Adrenal gland (tissue), 12 donors: Measurements from ENCODE around the gene TRIM47. TPM values are rescaled to one million over a fixed set of nuclear protein-coding genes. Genes with fewer than 3 reads are reported as not detected.
A peak's percentile ranks its signal among the peaks of the same experiment; 100 is the strongest.
"Not testable (repeated sequence)": the region's sequence is repeated elsewhere in the genome, so short reads cannot be mapped to it uniquely, and the experiment has no call there.

Experiments
- DNase-seq, 7 donors: peaks; one replicate each; pipeline ENCODE4 v3.0.0-alpha.2; 2019 to 2020
- H3K27ac ChIP-seq, 5 donors: fragments of 200-600 bp; sonication (generic) in 4 of 5; 1 replicate in 3 of 5; 2 replicates in 2 of 5; pipeline versions ENCODE4 v1.5.1 to v1.8.0; 2016 to 2020; ENCODE audit warnings: mild to moderate bottlenecking in 1 of 5
- H3K27me3 ChIP-seq: fragments of 200-600 bp; 2 replicates; pipeline ENCODE4 v1.8.0; 2021
- H3K36me3 ChIP-seq, 2 donors: fragments of 200-600 bp; replicated peaks in 1 of 2; 1 replicate in 1 of 2; 2 replicates in 1 of 2; pipeline versions ENCODE4 v1.5.1 to v1.8.0; 2018 to 2022
- H3K4me1 ChIP-seq, 2 donors: fragments of 200-600 bp; replicated peaks in 1 of 2; 1 replicate in 1 of 2; 2 replicates in 1 of 2; pipeline versions ENCODE4 v1.5.1 to v1.8.0; 2018 to 2021
- H3K4me3 ChIP-seq, 4 donors: fragments of 200-600 bp; sonication (generic) in 3 of 4; one replicate each; pipeline ENCODE4 v1.5.1; 2016 to 2018
- H3K9me3 ChIP-seq, 3 donors: fragments of 200-600 bp; sonication (generic) in 1 of 3; replicated peaks in 1 of 3; 1 replicate in 2 of 3; 2 replicates in 1 of 3; pipeline versions ENCODE4 v1.5.1 to v1.8.0; 2016 to 2021
- POLR2A ChIP-seq, 2 donors: fragments of 450-650 bp; IDR thresholded peaks; one replicate each; pipeline ENCODE4 v1.6.1; 2017; ENCODE audit warnings: antibody characterized with exemption in 2 of 2, mild to moderate bottlenecking in 2 of 2, moderate library complexity in 1 of 2
- WGBS, 4 donors: extraction: QIAGEN DNeasy Blood & Tissue Kit in 2 of 4; methylation state at CpG; one replicate each; pipeline versions ENCODE4 v1.1.5 to v1.1.7; 2013 to 2017; 5-methylcytosine and 5-hydroxymethylcytosine counted together
- intact Hi-C, 2 donors: fragments of 100-400 bp; cut with DNase I; formaldehyde crosslinking; loops; one replicate each; pipeline versions ENCODE4 v1.14.1 to v1.15.0; 2022 to 2023
- polyA plus RNA-seq, 3 donors: library from polyadenylated mRNA; stranded (reverse); fragments of 200-250 nt in 2 of 3; fragments of 350-450 nt in 1 of 3; fragmentation: Illumina TruSeq in 1 of 3; extraction: RNeasy Lipid Tissue Mini Kit (QIAGEN cat#74804) in 1 of 3; gene quantifications; one replicate each; pipeline ENCODE4 v1.2.3, GENCODE V29; 2013 to 2014
- total RNA-seq, 9 donors: library from RNA; depleted of rRNA in 4 of 9; stranded (reverse); fragments of >200 nt in 4 of 9; fragments of 120-200 nt in 1 of 9; fragmentation: NEBNext Ultra II Directional in 1 of 9; extraction: Animal tissue kit (Norgen Biotek cat#: 25700) in 1 of 9; gene quantifications; one replicate each; pipeline versions ENCODE4 v1.1.0 to v1.2.4, GENCODE V29; 2013 to 2023
- TF ChIP-seq, protein P1 (sequence below), 6 experiments: fragments of 450-650 bp in 4 of 6; fragments of 200-600 bp in 2 of 6; sonication (generic) in 1 of 6; IDR thresholded peaks; 1 replicate in 5 of 6; 2 replicates in 1 of 6; pipeline versions ENCODE4 v1.5.1 to v1.8.0; 2016 to 2021; ENCODE audit warnings: antibody characterized with exemption in 6 of 6, mild to moderate bottlenecking in 2 of 6, moderate library complexity in 1 of 6
- donor health status: healthy with polysubstance abuse.
- donor health status: Bipolar disorder and iron deficiency.
- donor health status: DM: yes; HTN: yes; CAD: no.
- donor health status: DM: no; HTN: no; CAD: no.
- donor health status: DM: no; HTN: no; CAD: no.
- donor health status: DM: yes; HTN: yes; CAD: no.

TRIM47 gene
- total and polyA plus RNA-seq, 12 donors: 2.8 to 66.1 (median 24.5) TPM

DNA sequence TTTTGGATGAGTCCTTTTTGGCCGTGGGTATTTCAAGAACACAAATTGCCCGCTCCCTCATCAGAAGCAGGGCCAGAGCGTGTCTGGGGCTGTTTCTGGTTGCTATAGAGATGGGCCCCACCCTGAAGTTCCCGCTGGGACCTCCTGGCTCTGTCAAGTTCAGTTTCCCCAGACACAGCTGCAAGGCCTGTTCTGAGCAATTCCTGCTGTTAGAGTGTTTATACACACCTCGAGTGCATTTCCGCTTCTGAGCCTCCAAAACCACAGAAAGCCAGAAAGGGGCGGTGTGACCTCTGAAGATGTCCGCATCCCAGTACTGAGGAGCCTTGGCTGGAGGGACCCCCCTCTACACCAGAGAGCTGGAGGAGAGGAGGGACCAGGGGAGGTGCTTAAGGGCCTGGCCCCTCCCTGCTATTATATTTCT is 13.9 kb downstream of the TRIM47 start:
- WGBS, 4 donors: 52 to 70% (median 60%) methylated on average over 5 to 8 of the region's 8 CpGs
- intact Hi-C loops: no loop called here
- H3K36me3 ChIP-seq: no peaks in the 10 kb centered on the region
- peak in 1 of 7 donors; percentile 38 for DNase-seq
- TF ChIP-seq, protein P1, sequence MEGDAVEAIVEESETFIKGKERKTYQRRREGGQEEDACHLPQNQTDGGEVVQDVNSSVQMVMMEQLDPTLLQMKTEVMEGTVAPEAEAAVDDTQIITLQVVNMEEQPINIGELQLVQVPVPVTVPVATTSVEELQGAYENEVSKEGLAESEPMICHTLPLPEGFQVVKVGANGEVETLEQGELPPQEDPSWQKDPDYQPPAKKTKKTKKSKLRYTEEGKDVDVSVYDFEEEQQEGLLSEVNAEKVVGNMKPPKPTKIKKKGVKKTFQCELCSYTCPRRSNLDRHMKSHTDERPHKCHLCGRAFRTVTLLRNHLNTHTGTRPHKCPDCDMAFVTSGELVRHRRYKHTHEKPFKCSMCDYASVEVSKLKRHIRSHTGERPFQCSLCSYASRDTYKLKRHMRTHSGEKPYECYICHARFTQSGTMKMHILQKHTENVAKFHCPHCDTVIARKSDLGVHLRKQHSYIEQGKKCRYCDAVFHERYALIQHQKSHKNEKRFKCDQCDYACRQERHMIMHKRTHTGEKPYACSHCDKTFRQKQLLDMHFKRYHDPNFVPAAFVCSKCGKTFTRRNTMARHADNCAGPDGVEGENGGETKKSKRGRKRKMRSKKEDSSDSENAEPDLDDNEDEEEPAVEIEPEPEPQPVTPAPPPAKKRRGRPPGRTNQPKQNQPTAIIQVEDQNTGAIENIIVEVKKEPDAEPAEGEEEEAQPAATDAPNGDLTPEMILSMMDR (IDR thresholded peaks at IDR 0.05): no peak
- TF ChIP-seq POLR2A (IDR thresholded peaks at IDR 0.05): no peak
- peak overlapping the region in 1 of 5 donors; percentile 18 for H3K27ac ChIP-seq
- H3K9me3 ChIP-seq: no peaks in the 10 kb centered on the region
- no peaks in the 10 kb centered on the region for H3K4me1 ChIP-seq
- H3K27me3 ChIP-seq: no peaks in the 10 kb centered on the region
- H3K4me3 ChIP-seq: no peak overlapping the region

DNA sequence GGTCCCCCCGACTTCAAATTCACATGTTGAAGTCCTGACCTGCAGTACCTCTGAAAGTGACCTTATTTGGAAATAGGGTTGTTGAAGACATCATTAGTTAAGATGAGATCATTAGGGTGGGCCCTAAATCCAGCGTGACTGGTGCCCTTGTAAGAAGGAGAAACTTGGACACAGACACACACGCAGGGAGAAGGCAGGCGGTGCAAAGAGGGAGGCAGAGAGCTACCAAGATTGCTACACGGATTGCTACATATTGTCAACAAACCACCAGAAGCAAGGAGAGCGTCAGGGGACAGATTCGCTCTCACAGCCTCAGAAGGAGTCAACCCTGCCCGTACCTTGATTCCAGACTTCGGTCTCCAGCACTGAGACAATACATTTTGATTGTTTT is 16.5 kb downstream of the TRIM47 start:
- Histone ChIP-seq H3K4me1 (no peaks in the 10 kb centered on the region), H3K9me3 (no peaks in the 10 kb centered on the region), H3K27me3 (no peaks in the 10 kb centered on the region), H3K27ac (no peak overlapping the region), H3K36me3 (no peaks in the 10 kb centered on the region), H3K4me3 (no peak overlapping the region)
- intact Hi-C loops: no loop called here
- DNase-seq: no peak
- 74 to 87% (median 85%) methylated on average over 9 of the region's 9 CpGs for WGBS, 4 donors
- TF ChIP-seq, protein P1 (IDR thresholded peaks at IDR 0.05): no peak
- no peak for TF ChIP-seq POLR2A (IDR thresholded peaks at IDR 0.05)

DNA sequence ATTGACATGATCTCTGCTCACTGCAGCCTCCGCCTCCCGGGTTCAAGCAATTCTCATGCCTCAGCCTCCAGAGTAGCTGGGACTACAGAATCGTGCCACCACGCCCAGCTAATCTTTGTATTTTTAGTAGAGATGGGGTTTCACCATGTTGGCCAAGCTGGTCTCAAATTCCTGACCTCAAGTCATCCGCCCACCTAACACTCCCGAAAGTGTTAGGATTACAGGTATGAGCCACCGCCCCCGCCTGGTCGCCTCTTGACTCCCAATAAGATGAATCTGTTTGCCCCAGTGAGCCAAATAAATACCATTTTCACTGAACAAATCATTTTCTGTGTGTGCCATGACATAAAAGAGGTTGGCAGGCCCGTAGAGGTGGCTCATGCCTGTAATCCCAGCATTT is 19.0 kb downstream of the TRIM47 start:
- WGBS, 4 donors: 78 to 90% (median 88%) methylated on average over 8 to 10 of the region's 10 CpGs
- peak overlapping the region in 2 of 5 donors; percentile 72 to 83 for H3K27ac ChIP-seq
- H3K4me1 ChIP-seq, H3K27me3 ChIP-seq, H3K36me3 ChIP-seq, intact Hi-C loops, H3K9me3 ChIP-seq, H3K4me3 ChIP-seq, DNase-seq: not testable (repeated sequence)

DNA sequence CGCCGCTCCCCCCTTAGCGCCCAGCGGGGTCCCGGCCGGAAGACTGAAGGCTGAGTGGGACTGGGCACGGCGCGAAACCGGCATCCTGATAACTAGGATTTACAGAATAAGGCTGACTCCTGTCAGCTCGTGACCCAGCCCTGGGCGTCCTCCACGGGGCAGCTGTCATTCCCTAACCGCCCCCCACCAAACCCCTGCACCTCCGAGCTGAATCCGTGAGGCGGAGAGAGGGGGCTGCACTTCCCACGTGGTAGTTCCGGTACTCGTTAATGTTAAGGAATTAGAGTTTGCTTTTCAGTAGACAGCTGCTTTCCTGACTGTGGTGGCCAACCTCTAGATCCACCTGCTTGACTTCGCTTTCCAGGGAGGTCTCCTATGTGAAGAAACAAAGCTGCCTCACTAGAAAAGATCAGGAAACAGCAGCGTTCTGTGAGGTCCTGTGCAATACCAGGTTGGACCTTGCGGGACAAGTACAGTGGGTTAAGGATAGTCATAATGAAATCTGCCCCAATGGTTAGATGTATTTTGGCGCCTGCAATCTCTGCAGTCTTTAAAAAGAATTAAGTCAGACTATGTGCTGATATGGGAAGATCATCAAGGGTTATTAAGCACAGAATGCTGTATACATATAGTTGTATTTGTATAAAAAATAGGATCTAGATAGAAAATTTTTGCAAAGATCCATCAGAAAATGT is 22.2 kb downstream of the TRIM47 start:
- no peaks in the 10 kb centered on the region for H3K27me3 ChIP-seq
- 2 to 6% (median 3%) methylated on average over 17 to 24 of the region's 24 CpGs for WGBS, 4 donors
- TF ChIP-seq, protein P1 (IDR thresholded peaks at IDR 0.05): peak in 1 of 6 experiments; percentile 5
- no peak for TF ChIP-seq POLR2A (IDR thresholded peaks at IDR 0.05)
- H3K27ac ChIP-seq: peak overlapping the region; percentile 74 to 97 (median 88)
- H3K4me1 ChIP-seq: peaks cover 10 to 26% of the 10 kb centered on the region in 2 donors
- DNase-seq: peak in 4 of 7 donors; percentile 50 to 67 (median 52)
- H3K4me3 ChIP-seq: peak overlapping the region; percentile 58 to 71 (median 64)
- H3K9me3 ChIP-seq: no peaks in the 10 kb centered on the region
- peaks cover 0 to 11% of the 10 kb centered on the region in 2 donors for H3K36me3 ChIP-seq
- intact Hi-C loops: no loop called here
